ENCODE data around the gene PRDX6.

GRCh38 chr1:173438675-173439074 is 38.5 kb upstream of the PRDX6 start:
- no peak for TF ChIP-seq CTCF (IDR thresholded peaks at IDR 0.05; ENCODE audit: insufficient read depth, low read length, poor library complexity, severe bottlenecking)
- TF ChIP-seq EZH2phosphoT487 (conservative IDR thresholded peaks at IDR 0.05; ENCODE audit: low read length): no peak
